K562 (cell line): Measurements from ENCODE around the gene MTG1. TPM values are rescaled to one million over a fixed set of nuclear protein-coding genes. Genes with fewer than 3 reads are reported as not detected.

ENCODE experiments used
- ATAC-seq: fragments of 200-7000 bp; cut with Tn5 transposase; 3 replicates; pipeline ENCODE4 v1.9.1; 2020; ENCODE audit warnings: moderate library complexity
- BruUV-seq: library from RNA; stranded (reverse); fragments of 400-500 nt; replicated peaks from 2 replicates; lab custom pipeline; 2021; lab: Mats Ljungman, UMichigan
- CTCF ChIA-PET: fragments of 300-600 bp; formaldehyde crosslinking; extraction: SDS; loops from one replicate; lab custom pipeline; 2021; ENCODE audit warnings: low intra/inter-chr PET ratio; lab: Yijun Ruan, JAX
- POLR2A ChIA-PET: fragments of 300-600, 350-650 bp; sonication (Branson Sonifier 250); formaldehyde crosslinking; extraction: SDS; loops from one replicate; lab custom pipeline; 2021; ENCODE audit warnings: antibody characterized with exemption, inconsistent platforms; lab: Yijun Ruan, JAX
- DNase-seq, 4 experiments: peaks; one replicate each; pipeline versions ENCODE4 v3.0.0 to v3.0.0-alpha.2; 2011 to 2018; ENCODE audit warnings: low spot score in 3 of 4, mixed read lengths in 3 of 4; ENCODE audit errors: extremely low read depth in 1 of 4
- FAIRE-seq: peaks from 2 replicates; lab custom pipeline; 2011; peaks lifted over from hg19 to GRCh38; lab: Jason Lieb, UNC
- H2AFZ ChIP-seq: 2 replicates; pipeline ENCODE4 v1.6.0; 2011; ENCODE audit warnings: low read depth, low read length, control low read depth, inconsistent platforms
- H3K27ac ChIP-seq: fragments of 200-600 bp; 3 replicates; pipeline ENCODE4 v1.8.0; 2011; ENCODE audit warnings: low read depth, mild to moderate bottlenecking, control low read depth, inconsistent platforms, low read length, moderate library complexity, mixed read lengths; ENCODE audit errors: extremely low read depth
- H3K27me3 ChIP-seq, 2 experiments: fragments of 300-600 bp in 1 of 2; 2 replicates in 1 of 2; 3 replicates in 1 of 2; pipeline versions ENCODE4 v1.6.0 to v1.8.0; 2011; ENCODE audit warnings: inconsistent platforms in 2 of 2, low read length in 2 of 2, mild to moderate bottlenecking in 1 of 2, mixed read lengths in 1 of 2, moderate library complexity in 1 of 2; ENCODE audit not compliant: control insufficient read depth in 2 of 2, insufficient read depth in 2 of 2
- H3K36me3 ChIP-seq: fragments of 300-600 bp; 3 replicates; pipeline ENCODE4 v1.8.0; 2011; ENCODE audit warnings: mild to moderate bottlenecking, low read length, inconsistent platforms; ENCODE audit not compliant: control insufficient read depth, insufficient read depth
- H3K4me1 ChIP-seq, 2 experiments: fragments of 200-600 bp in 1 of 2; replicated peaks in 1 of 2; 2 replicates in 1 of 2; 3 replicates in 1 of 2; pipeline versions ENCODE4 v1.5.1 to v1.8.0; 2011; ENCODE audit warnings: inconsistent platforms in 2 of 2, low read length in 2 of 2, mild to moderate bottlenecking in 1 of 2, mixed read lengths in 1 of 2, moderate library complexity in 1 of 2; ENCODE audit not compliant: control insufficient read depth in 2 of 2, insufficient read depth in 2 of 2
- H3K4me2 ChIP-seq: 2 replicates; pipeline ENCODE4 v1.6.1; 2011; ENCODE audit warnings: low read length, control low read depth, inconsistent platforms, mixed read lengths; ENCODE audit not compliant: insufficient read depth
- H3K4me3 ChIP-seq: fragments of 200-600 bp; sonication (generic), shearing (Covaris generic); 2 replicates; pipeline ENCODE4 v1.5.1; 2016; ENCODE audit warnings: control low read depth, inconsistent platforms
- H3K79me2 ChIP-seq: fragments of 200-600 bp; 3 replicates; pipeline ENCODE4 v1.8.0; 2011; ENCODE audit warnings: low read length, inconsistent platforms; ENCODE audit not compliant: control insufficient read depth, insufficient read depth
- H3K9ac ChIP-seq, 2 experiments: 2 replicates each; pipeline versions ENCODE4 v1.6.0 to v1.6.1; 2011; ENCODE audit warnings: low read depth in 2 of 2, low read length in 2 of 2, control low read depth in 1 of 2, inconsistent platforms in 1 of 2, mild to moderate bottlenecking in 1 of 2, mixed read lengths in 1 of 2; ENCODE audit not compliant: insufficient read depth in 1 of 2
- H3K9me1 ChIP-seq: one replicate; pipeline ENCODE4 v1.6.0; 2011; ENCODE audit warnings: inconsistent platforms, mild to moderate bottlenecking, low read length, moderate library complexity; ENCODE audit not compliant: control insufficient read depth, insufficient read depth
- H3K9me3 ChIP-seq: replicated peaks from 2 replicates; pipeline ENCODE4 v1.5.1; 2011; ENCODE audit warnings: low read depth, low read length, inconsistent platforms; ENCODE audit not compliant: control insufficient read depth, insufficient read depth
- H4K20me1 ChIP-seq: replicated peaks from 2 replicates; pipeline ENCODE4 v1.6.1; 2011; ENCODE audit warnings: low read length, inconsistent platforms, mixed read lengths; ENCODE audit not compliant: control insufficient read depth, insufficient read depth
- CCAR2 ChIP-seq: fragments of 200-400 bp; formaldehyde crosslinking; IDR thresholded peaks from 2 replicates; pipeline ENCODE4 v1.6.1; 2017; ENCODE audit warnings: mild to moderate bottlenecking, low read depth, low read length
- MCM2 ChIP-seq: fragments of 450-650 bp; IDR thresholded peaks from 2 replicates; pipeline ENCODE4 v1.6.1; 2017; ENCODE audit warnings: low read depth, mild to moderate bottlenecking
- POLR2H ChIP-seq: IDR thresholded peaks from 2 replicates; pipeline ENCODE4 v1.6.1; 2016; ENCODE audit warnings: missing genetic modification characterization, low read depth, mild to moderate bottlenecking, control low read depth, missing compliant biosample characterization, moderate library complexity
- TCF3 ChIP-seq: sonication (generic); formaldehyde crosslinking; IDR thresholded peaks from 2 replicates; pipeline ENCODE4 v1.4.0; 2020; ENCODE audit warnings: mild to moderate bottlenecking, missing genetic modification reagents
- U2AF1 ChIP-seq: fragments of 200-400 bp; formaldehyde crosslinking; optimal IDR thresholded peaks from 2 replicates; pipeline ENCODE3; 2017; ENCODE audit warnings: mild to moderate bottlenecking, low read depth, low read length, moderate library complexity
- ZFPM2 ChIP-seq: fragments of 250-450 bp; sonication (Bioruptor Pico); IDR thresholded peaks from 2 replicates; pipeline ENCODE4 v1.5.1; 2022; ENCODE audit warnings: mild to moderate bottlenecking
- WGBS: fragments of 100-300 bp; shearing (Covaris generic); methylation state at CpG from one replicate; pipeline ENCODE4 v1.1.6; 2016; ENCODE audit warnings: low coverage, mixed read lengths; ENCODE audit not compliant: insufficient coverage; ENCODE audit errors: missing lambda C conversion rate; 5-methylcytosine and 5-hydroxymethylcytosine counted together
- in situ Hi-C: fragments of 300-500 bp; cut with MboI; formaldehyde crosslinking; loops from 4 replicates; pipeline ENCODE4 v1.15.0; 2018; ENCODE audit warnings: inconsistent platforms, mixed read lengths
- intact Hi-C: fragments of 100-400 bp; cut with micrococcal nuclease; formaldehyde crosslinking; loops from 2 replicates; pipeline ENCODE4 v1.14.2; 2022
- polyA plus RNA-seq, 8 experiments: library from polyadenylated mRNA; depleted of rRNA in 4 of 8; stranded (reverse) in 5 of 8; unstranded in 3 of 8; fragments of >200 nt; fragmentation: Nextera tagmentation in 2 of 8; fragmentation: Illumina TruSeq in 1 of 8; extraction: Ambion mirVana in 2 of 8; extraction: Trizol in 1 of 8; gene quantifications; 2 replicates each; pipeline versions ENCODE4 v1.2.1 to v1.2.3, GENCODE V29; 2011 to 2014; ENCODE audit warnings: inconsistent platforms in 1 of 8, missing spikeins in 1 of 8
- total RNA-seq, 7 experiments: library from RNA; depleted of rRNA in 6 of 7; stranded (reverse); fragments of >200 nt in 6 of 7; fragmentation: Illumina TruSeq in 2 of 7; extraction: Trizol in 2 of 7; gene quantifications; 2 replicates each; pipeline versions ENCODE4 v1.2.1 to v1.2.3, GENCODE V29; 2011 to 2021; ENCODE audit warnings: low replicate concordance in 1 of 7
- TF ChIP-seq, protein P1 (sequence below): fragments of 450-650 bp; IDR thresholded peaks from 2 replicates; pipeline ENCODE4 v1.6.1; 2016; ENCODE audit warnings: borderline replicate concordance
- TF ChIP-seq, protein P2 (sequence below): fragments of 250-450 bp; sonication (Bioruptor Pico); IDR thresholded peaks from 2 replicates; pipeline ENCODE4 v1.5.0; 2021; ENCODE audit warnings: mild to moderate bottlenecking, moderate library complexity

MTG1 gene
- total and polyA plus RNA-seq, 9 of the 15 experiments (the other 6 are each of a cell fraction or from before 2014, with no cell fraction given), result 2.8 to 28.2 (median 15.4) TPM

GRCh38 chr10:133355991-133356390 lies 38.0 kb upstream of the MTG1 start:
- Histone ChIP-seq H3K9ac (peak overlapping the region in 1 of 2 experiments; percentile 64; a peak in 2 of 4 replicates), H3K36me3 (peaks cover 12% of the 10 kb centered on the region; the same call in 1 of the 3 replicates), H3K27me3 (no peaks in the 10 kb centered on the region), H3K4me2 (no peak overlapping the region), H3K27ac (no peak overlapping the region), H4K20me1 (no peaks in the 10 kb centered on the region), H3K79me2 (peaks cover 12% of the 10 kb centered on the region), H3K9me3 (no peaks in the 10 kb centered on the region), H3K9me1 (no peaks in the 10 kb centered on the region), H3K4me1 (peaks cover 15 to 71% of the 10 kb centered on the region in 2 experiments), H3K4me3 (no peak overlapping the region), H2AFZ (no peak overlapping the region)
- 92% methylated on average over 2 of the region's 3 CpGs for WGBS
- intact Hi-C loops (loop anchor here (5.0 kb wide), 1 partner anchor 36 kb away; the partner anchor contains the start of gene MTG1), in situ Hi-C loops (no loop called here)
- DNase-seq, result no peak
- TF ChIP-seq TCF3 (CRISPR knock-in tag), result no peak
- no peak for TF ChIP-seq MCM2
- TF ChIP-seq POLR2H (tag), result no peak
- TF ChIP-seq, protein P1, sequence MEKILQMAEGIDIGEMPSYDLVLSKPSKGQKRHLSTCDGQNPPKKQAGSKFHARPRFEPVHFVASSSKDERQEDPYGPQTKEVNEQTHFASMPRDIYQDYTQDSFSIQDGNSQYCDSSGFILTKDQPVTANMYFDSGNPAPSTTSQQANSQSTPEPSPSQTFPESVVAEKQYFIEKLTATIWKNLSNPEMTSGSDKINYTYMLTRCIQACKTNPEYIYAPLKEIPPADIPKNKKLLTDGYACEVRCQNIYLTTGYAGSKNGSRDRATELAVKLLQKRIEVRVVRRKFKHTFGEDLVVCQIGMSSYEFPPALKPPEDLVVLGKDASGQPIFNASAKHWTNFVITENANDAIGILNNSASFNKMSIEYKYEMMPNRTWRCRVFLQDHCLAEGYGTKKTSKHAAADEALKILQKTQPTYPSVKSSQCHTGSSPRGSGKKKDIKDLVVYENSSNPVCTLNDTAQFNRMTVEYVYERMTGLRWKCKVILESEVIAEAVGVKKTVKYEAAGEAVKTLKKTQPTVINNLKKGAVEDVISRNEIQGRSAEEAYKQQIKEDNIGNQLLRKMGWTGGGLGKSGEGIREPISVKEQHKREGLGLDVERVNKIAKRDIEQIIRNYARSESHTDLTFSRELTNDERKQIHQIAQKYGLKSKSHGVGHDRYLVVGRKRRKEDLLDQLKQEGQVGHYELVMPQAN, result no peak
- TF ChIP-seq, protein P2, sequence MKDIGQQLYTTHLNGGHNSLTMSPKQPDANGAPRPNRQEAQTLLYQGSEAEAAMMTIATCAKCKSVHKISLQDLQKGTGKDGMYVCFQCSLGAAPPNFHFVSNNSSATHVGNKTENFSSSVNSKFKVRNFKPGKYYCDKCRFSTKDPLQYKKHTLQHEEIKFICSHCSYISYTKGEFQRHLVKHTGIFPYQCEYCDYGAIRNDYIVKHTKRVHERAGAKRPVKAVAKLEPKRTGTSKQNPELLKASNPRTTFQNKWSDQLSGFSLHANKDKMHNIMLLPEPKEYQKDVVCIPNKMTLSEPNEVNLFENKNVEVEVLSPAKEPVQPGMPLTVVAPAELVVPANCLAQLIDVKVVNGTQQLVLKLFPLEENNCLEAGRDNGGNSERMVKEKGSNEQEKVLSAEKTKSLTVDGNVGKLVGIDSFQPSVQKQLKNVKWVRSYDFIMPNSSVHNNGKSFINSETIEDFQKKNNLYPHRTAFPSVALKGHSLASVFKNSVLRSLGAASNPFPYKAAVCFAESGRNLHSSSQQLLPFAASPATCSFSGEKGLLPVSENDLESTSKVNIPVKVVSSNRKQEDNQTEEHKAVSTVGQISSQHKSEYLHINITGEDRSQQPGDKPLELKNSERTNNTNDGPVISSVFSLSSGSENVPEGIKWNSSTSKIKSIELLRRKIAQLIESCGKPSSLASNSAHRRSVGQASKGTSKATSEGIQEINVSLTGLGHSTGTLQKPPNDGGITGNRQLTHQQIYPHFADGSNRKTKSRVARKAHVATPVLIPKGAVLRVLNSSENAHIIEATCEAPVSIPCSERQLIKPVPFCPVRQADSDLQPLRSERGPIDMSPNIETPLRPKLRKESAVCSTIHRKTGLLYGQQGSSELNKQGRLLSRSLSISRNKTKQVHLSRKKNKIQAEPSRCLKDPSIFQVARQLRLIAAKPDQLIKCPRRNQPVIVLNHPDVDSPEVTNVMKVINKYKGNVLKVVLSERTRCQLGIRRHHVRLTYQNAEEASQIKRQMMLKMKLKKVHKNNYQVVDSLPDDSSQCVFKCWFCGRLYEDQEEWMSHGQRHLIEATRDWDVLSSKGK (CRISPR knock-in tag), result no peak
- TF ChIP-seq ZFPM2 (CRISPR knock-in tag), result no peak
- no peak for TF ChIP-seq U2AF1
- no peak for TF ChIP-seq CCAR2
- ChIA-PET POLR2A (no interaction called here), CTCF (no interaction called here)
- no peak for FAIRE-seq
- no peak for ATAC-seq
- BruUV-seq, result no TSS peak
